Kidney (tissue), 14 donors: Measurements from ENCODE around the gene C1QL1. TPM values are rescaled to one million over a fixed set of nuclear protein-coding genes. Genes with fewer than 3 reads are reported as not detected.

Experiments used
- DNase-seq, 5 donors: peaks; one replicate each; pipeline ENCODE4 v3.0.0-alpha.2; 2013 to 2020
- FAIRE-seq: peaks from 2 replicates; lab custom pipeline; 2012; peaks lifted over from hg19 to GRCh38; lab: Jason Lieb, UNC
- H3K27ac ChIP-seq, 2 donors: one replicate each; pipeline ENCODE4 v1.7.0; 2013; ENCODE audit warnings: low read depth in 2 of 2, low read length in 2 of 2, inconsistent platforms in 1 of 2
- H3K27me3 ChIP-seq: one replicate; pipeline ENCODE4 v1.7.1; 2013; ENCODE audit warnings: low read length, inconsistent platforms; ENCODE audit not compliant: control insufficient read depth, insufficient read depth
- H3K36me3 ChIP-seq, 3 donors: one replicate each; pipeline versions ENCODE4 v1.7.0 to v1.7.1; 2013; ENCODE audit warnings: low read length in 3 of 3, control low read depth in 1 of 3, inconsistent platforms in 1 of 3; ENCODE audit not compliant: insufficient read depth in 3 of 3, control insufficient read depth in 2 of 3
- H3K4me1 ChIP-seq, 3 donors: one replicate each; pipeline versions ENCODE4 v1.7.0 to v1.7.1; 2013; ENCODE audit warnings: low read length in 3 of 3, inconsistent platforms in 1 of 3, low read depth in 1 of 3; ENCODE audit not compliant: control insufficient read depth in 2 of 3, insufficient read depth in 2 of 3
- H3K4me3 ChIP-seq, 3 donors: one replicate each; pipeline versions ENCODE4 v1.7.0 to v1.8.1; 2013; ENCODE audit warnings: low read length in 3 of 3, control low read depth in 1 of 3, inconsistent platforms in 1 of 3
- H3K9ac ChIP-seq, 3 donors: one replicate each; pipeline versions ENCODE4 v1.7.0 to v1.7.1; 2013; ENCODE audit warnings: low read length in 3 of 3, control low read depth in 1 of 3, inconsistent platforms in 1 of 3
- H3K9me3 ChIP-seq, 3 donors: one replicate each; pipeline versions ENCODE4 v1.7.0 to v1.7.1; 2013; ENCODE audit warnings: low read length in 3 of 3, control low read depth in 1 of 3, inconsistent platforms in 1 of 3; ENCODE audit not compliant: control insufficient read depth in 2 of 3, insufficient read depth in 1 of 3
- CTCF ChIP-seq: IDR thresholded peaks from 3 replicates; pipeline ENCODE4 v1.5.1; 2012; ENCODE audit warnings: mild to moderate bottlenecking, moderate library complexity, borderline replicate concordance; ENCODE audit not compliant: insufficient read depth; ENCODE audit errors: extremely low read depth
- intact Hi-C: fragments of 100-400 bp; cut with DNase I; formaldehyde crosslinking; loops from one replicate; pipeline ENCODE4 v1.11.1; 2022
- polyA plus RNA-seq: library from polyadenylated mRNA; stranded (reverse); fragments of 350-450 nt; fragmentation: Illumina TruSeq; extraction: RNeasy Lipid Tissue Mini Kit (QIAGEN cat#74804); gene quantifications from one replicate; pipeline ENCODE4 v1.2.3, GENCODE V29; 2014; ENCODE audit warnings: low read depth, low replicate concordance; ENCODE audit not compliant: insufficient read depth
- total RNA-seq: library from RNA; stranded (reverse); fragmentation: NEBNext Ultra II Directional; extraction: Animal tissue kit (Norgen Biotek cat#: 25700); gene quantifications from one replicate; pipeline ENCODE4 v1.2.1, GENCODE V29; 2021
- donor health status: control.
- donor health status: control.
- donor health status: control.
- donor health status: control.
- donor health status: control.
- donor health status: DM: yes; HTN: yes; CAD: no.
- donor health status: Normal renal cell carcinoma (clear cell type).

The C1QL1 gene
- total and polyA plus RNA-seq, 2 donors from 2014 or later: 0.76 to 25.4 TPM

GRCh38 chr17:44925731-44926697, 42.1 kb downstream of the C1QL1 start:
- Histone ChIP-seq H3K27me3 (no peaks in the 10 kb centered on the region), H3K27ac (no peak overlapping the region), H3K4me3 (no peak overlapping the region), H3K36me3 (no peaks in the 10 kb centered on the region), H3K4me1 (no peaks in the 10 kb centered on the region), H3K9me3 (no peaks in the 10 kb centered on the region), H3K9ac (no peak overlapping the region)
- no peak for TF ChIP-seq CTCF
- intact Hi-C loops: loop anchor here (10.0 kb wide), 1 partner anchor 189 kb away; no protein-coding TSS in a partner anchor
- DNase-seq: peak in 2 of 5 donors; percentile 23 to 32
- FAIRE-seq: no peak

DNA sequence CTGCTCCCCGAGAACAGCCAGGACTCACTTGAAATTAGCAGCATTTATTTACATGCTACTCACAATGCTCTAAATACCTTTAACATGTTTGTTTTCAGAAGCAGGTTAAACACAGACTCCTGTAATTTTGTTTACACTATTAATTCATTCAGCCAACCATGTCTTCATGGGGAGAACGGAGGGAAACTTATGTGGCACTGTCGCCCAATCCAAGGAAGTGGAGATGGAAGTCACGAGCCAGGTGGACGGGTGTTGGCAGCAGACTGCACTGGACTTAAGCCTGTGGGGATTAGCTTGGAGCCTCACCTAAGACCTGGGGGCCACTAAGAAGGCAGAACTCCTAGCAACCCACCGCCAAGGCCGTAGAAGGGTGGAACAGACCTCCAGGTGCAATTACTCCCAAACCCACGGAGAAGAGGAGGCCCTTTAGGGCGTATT, 44.0 kb downstream of the C1QL1 start:
- intact Hi-C loops: loop anchor here (10.0 kb wide), 1 partner anchor 191 kb away; no protein-coding TSS in a partner anchor
- TF ChIP-seq CTCF: no peak
- DNase-seq (peak in 2 of 5 donors; percentile 17 to 22), FAIRE-seq (no peak)
- H3K36me3 ChIP-seq: no peaks in the 10 kb centered on the region
- H3K9ac ChIP-seq: no peak overlapping the region
- H3K9me3 ChIP-seq: no peaks in the 10 kb centered on the region
- no peak overlapping the region for H3K4me3 ChIP-seq
- no peaks in the 10 kb centered on the region for H3K4me1 ChIP-seq
- H3K27ac ChIP-seq: no peak overlapping the region
- no peaks in the 10 kb centered on the region for H3K27me3 ChIP-seq

DNA sequence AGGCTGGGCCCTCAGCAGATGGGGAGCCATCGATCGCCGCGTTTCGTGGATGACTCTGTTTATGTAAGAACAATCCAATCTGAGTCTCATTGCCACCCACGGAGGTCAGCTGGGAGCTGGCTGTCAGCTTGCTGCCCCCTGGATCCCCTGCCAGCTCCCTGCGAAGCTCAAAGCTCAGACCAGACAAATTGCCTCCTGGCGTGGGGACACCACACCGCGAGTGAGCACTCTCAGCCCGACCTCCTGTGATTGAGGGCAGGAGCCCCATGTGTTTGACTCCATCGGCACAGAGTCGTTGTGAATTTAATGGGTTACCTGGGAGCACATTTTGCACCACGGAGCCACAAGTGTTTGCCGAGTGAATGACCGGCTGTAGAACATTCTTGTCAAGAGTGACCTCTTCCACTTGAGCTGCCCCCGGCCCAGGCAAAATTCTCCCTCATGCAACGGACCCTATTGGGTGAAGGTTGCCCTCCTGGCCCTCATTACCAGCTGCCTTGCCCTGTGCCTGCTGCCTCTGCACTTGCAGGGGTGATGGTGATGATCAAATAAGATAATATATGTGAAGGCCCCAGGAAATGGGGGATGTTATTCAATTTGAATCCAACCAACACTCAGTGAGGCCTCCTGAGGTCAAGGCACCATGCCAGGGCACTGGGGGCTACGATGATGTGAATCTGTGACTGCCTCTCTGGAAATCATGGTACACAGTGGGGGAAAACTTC, 45.2 kb downstream of the C1QL1 start:
- DNase-seq (peak in 2 of 5 donors; percentile 30 to 50), FAIRE-seq (no peak)
- H3K36me3 ChIP-seq: no peaks in the 10 kb centered on the region

More for the DNA sequence above, 45.2 kb downstream of the C1QL1 start:
- TF ChIP-seq CTCF: no peak
- no peaks in the 10 kb centered on the region for H3K27me3 ChIP-seq
- H3K9me3 ChIP-seq: no peaks in the 10 kb centered on the region
- H3K4me1 ChIP-seq: no peaks in the 10 kb centered on the region
- H3K4me3 ChIP-seq: no peak overlapping the region
- intact Hi-C loops: loop anchor here (10.0 kb wide), 1 partner anchor 192 kb away; no protein-coding TSS in a partner anchor
- H3K9ac ChIP-seq: no peak overlapping the region
- no peak overlapping the region for H3K27ac ChIP-seq
